ENCODE results near the gene NDUFAF5.
A peak's percentile ranks its signal among the peaks of the same experiment; 100 is the strongest.

NDUFAF5 gene

DNA sequence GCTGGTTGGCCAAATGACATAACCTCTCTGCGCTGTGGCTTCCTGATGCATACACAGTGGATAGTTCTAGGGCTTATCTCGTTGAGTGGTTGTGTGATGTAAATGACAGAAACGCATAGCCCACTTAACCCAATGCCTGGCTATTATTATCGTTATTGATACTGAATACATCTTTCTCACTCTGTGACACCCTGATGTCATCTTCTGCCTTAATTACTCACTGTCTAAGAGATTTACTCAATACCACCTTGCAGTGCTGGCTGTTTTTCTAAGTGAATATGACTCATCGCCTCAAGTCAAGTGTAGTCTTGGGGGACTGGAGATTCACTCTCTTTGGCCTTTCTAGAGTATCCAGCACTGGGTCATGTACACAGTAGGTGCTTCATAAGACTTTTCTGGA lies 73.6 kb downstream of the NDUFAF5 start:
- H3K27ac ChIP-seq (ENCODE audit: low read depth, low read length) = no peak overlapping the region
- no peak overlapping the region for H3K4me3 ChIP-seq (ENCODE audit: low read depth in 1 of 2, low read length in 2 of 2)
- no peaks in the 10 kb centered on the region for H3K36me3 ChIP-seq (ENCODE audit: insufficient read depth, low read length)
- no peak overlapping the region for H3K9ac ChIP-seq (ENCODE audit: low read length)
- H3K4me1 ChIP-seq (ENCODE audit: insufficient read depth, low read length) = peaks cover 6% of the 10 kb centered on the region
- H3K27me3 ChIP-seq (ENCODE audit: control insufficient read depth in 1 of 2, insufficient read depth in 2 of 2, low read length in 2 of 2) = no peaks in the 10 kb centered on the region
- H3K9me3 ChIP-seq (ENCODE audit: low read length) = no peaks in the 10 kb centered on the region

DNA sequence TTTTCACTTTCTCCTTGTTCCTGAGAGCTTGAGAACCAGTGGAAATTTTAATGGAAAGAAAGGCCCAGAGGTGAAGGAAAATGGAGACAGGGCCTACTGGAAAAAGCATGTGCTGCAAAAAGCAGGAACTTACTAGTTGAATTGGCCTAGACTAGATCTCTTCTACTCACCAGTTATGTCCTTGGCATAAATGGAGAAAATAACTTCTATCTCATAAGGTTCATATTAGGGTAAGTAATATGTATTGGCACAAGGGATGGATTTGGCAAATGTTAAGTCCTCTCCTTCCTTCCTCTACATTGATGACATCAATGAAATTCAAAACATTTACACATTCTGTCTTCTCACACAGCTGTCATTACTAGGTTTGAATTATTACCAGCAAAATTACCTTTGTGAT lies 74.0 kb downstream of the NDUFAF5 start:
- no peak overlapping the region for H3K4me3 ChIP-seq (ENCODE audit: low read depth in 1 of 2, low read length in 2 of 2)
- no peak overlapping the region for H3K9ac ChIP-seq (ENCODE audit: low read length)
- peaks cover 6% of the 10 kb centered on the region for H3K4me1 ChIP-seq (ENCODE audit: insufficient read depth, low read length)
- H3K9me3 ChIP-seq (ENCODE audit: low read length) = no peaks in the 10 kb centered on the region
- no peak overlapping the region for H3K27ac ChIP-seq (ENCODE audit: low read depth, low read length)
- no peaks in the 10 kb centered on the region for H3K36me3 ChIP-seq (ENCODE audit: insufficient read depth, low read length)
- H3K27me3 ChIP-seq (ENCODE audit: control insufficient read depth in 1 of 2, insufficient read depth in 2 of 2, low read length in 2 of 2) = no peaks in the 10 kb centered on the region

DNA sequence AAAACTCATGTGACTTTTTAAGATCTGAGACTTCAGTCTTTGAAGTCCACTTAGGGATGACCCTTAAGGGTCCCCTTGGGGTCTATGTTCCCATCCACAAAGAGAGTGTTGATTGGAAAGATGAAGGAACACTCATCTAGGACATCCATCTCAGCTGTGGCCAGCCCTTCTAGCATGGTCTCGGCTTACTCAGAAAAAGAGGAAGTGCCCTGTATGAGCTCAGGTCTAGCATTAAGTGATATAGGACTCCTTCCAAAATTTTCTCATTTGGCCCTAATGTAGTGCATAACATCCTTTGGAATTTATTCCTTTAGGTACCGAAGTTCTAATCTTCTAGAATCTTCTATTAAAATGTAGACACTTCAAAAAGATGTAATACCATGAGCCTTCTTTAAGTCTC lies 77.4 kb downstream of the NDUFAF5 start:
- Histone ChIP-seq H3K27me3 (ENCODE audit: control insufficient read depth in 1 of 2, insufficient read depth in 2 of 2, low read length in 2 of 2) (no peaks in the 10 kb centered on the region), H3K9ac (ENCODE audit: low read length) (no peak overlapping the region), H3K36me3 (ENCODE audit: insufficient read depth, low read length) (no peaks in the 10 kb centered on the region), H3K4me1 (ENCODE audit: insufficient read depth, low read length) (peaks cover 24% of the 10 kb centered on the region), H3K27ac (ENCODE audit: low read depth, low read length) (no peak overlapping the region), H3K4me3 (ENCODE audit: low read depth in 1 of 2, low read length in 2 of 2) (no peak overlapping the region), H3K9me3 (ENCODE audit: low read length) (no peaks in the 10 kb centered on the region)

DNA sequence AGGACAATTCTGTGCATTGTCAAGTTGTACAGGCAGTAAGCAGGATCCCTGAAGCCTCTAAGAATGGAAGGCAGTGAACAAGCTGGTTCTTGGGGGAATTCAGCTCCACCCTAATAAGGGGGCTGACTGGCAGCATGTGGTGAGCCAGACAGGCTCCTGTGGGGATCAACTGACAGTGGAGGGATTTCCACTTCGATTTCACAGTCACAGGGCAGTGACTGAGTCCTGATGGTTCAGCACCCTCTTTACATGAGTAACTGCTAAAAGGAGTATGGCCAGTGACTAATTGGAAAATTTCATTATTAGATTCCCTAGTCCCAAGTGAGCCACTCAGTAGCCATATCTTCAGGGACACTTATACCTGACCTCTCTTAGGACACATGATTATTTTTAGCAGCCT lies 78.4 kb downstream of the NDUFAF5 start:
- H3K36me3 ChIP-seq (ENCODE audit: insufficient read depth, low read length) = no peaks in the 10 kb centered on the region
- H3K4me3 ChIP-seq (ENCODE audit: low read depth in 1 of 2, low read length in 2 of 2) = no peak overlapping the region
- H3K27ac ChIP-seq (ENCODE audit: low read depth, low read length) = no peak overlapping the region
- H3K27me3 ChIP-seq (ENCODE audit: control insufficient read depth in 1 of 2, insufficient read depth in 2 of 2, low read length in 2 of 2) = no peaks in the 10 kb centered on the region
- H3K9me3 ChIP-seq (ENCODE audit: low read length) = no peaks in the 10 kb centered on the region
- no peak overlapping the region for H3K9ac ChIP-seq (ENCODE audit: low read length)
- H3K4me1 ChIP-seq (ENCODE audit: insufficient read depth, low read length) = peaks cover 18% of the 10 kb centered on the region

DNA sequence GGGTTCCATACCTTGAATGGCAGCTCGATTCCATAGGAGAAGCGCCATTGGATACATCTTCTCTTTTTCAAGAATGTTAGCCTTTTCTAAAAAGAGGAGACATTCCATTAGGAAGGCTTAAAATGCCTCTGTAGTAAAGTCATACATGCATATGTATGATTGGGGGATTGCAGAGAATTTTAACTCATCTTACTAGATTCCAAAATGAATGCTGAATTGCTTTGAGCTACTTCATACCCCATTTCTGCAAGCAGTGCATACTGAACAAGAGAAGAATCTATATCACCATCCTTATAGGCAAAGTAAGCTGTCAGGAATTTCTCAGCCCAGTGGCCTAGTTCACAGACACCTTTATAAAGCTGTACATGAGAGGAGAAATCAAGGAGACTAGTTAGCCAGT lies 80.3 kb downstream of the NDUFAF5 start:
- no peak overlapping the region for H3K9ac ChIP-seq (ENCODE audit: low read length)
- H3K4me3 ChIP-seq (ENCODE audit: low read depth in 1 of 2, low read length in 2 of 2) = no peak overlapping the region
- H3K36me3 ChIP-seq (ENCODE audit: insufficient read depth, low read length) = no peaks in the 10 kb centered on the region
- H3K4me1 ChIP-seq (ENCODE audit: insufficient read depth, low read length) = peaks cover 18% of the 10 kb centered on the region
- H3K27me3 ChIP-seq (ENCODE audit: control insufficient read depth in 1 of 2, insufficient read depth in 2 of 2, low read length in 2 of 2) = no peaks in the 10 kb centered on the region
- peak overlapping the region; percentile 27 for H3K27ac ChIP-seq (ENCODE audit: low read depth, low read length)
- no peaks in the 10 kb centered on the region for H3K9me3 ChIP-seq (ENCODE audit: low read length)

DNA sequence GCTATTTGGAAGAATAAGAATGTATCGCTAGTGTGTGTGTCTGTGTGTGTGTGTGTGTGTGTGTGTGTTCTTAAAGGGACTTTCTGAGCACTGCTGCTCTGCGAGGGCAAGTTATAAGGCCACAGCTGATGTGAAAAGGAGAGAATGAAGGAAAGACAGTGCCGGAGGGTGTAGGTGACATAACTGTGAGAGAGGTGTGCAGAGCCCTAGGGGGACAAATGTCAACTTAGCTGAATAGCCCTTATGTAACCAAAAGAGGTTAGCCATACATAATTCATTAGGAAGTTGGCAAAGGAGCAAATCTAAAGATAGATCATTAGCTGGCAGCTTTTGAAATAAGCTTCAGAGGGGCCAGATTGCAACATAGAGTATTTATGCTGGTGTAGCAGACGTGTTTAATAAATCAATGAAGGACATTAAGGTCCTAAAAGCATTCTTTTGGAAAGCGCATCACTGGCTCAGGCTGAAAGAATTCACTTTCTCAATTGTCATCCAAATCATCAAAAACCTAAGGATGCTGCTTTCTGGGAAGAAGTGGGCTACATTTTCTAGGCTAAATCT lies 81.0 kb downstream of the NDUFAF5 start:
- Histone ChIP-seq H3K9ac (ENCODE audit: low read length) (no peak overlapping the region), H3K27ac (ENCODE audit: low read depth, low read length) (peak overlapping the region; percentile 74), H3K36me3 (ENCODE audit: insufficient read depth, low read length) (no peaks in the 10 kb centered on the region), H3K9me3 (ENCODE audit: low read length) (no peaks in the 10 kb centered on the region), H3K4me1 (ENCODE audit: insufficient read depth, low read length) (peaks cover 18% of the 10 kb centered on the region), H3K4me3 (ENCODE audit: low read depth in 1 of 2, low read length in 2 of 2) (no peak overlapping the region), H3K27me3 (ENCODE audit: control insufficient read depth in 1 of 2, insufficient read depth in 2 of 2, low read length in 2 of 2) (no peaks in the 10 kb centered on the region)

DNA sequence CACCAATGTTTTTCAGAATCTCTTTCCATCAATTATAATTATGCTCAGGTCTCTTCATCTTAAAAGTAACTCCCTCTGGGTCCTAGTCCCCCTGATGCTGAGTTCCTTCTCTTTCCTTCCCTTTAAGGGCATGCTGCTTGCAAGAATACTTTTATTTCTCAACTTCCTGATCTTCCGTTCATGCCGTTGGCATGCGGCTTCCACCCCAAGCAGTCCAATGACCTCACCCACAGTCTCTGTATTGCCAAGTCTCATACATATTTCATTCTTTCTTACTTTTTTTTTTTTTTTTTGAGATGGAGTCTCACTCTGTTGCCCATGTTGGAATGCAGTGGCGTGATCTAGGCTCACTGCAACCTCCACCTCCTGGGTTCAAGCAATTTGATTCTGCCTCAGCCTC lies 83.5 kb downstream of the NDUFAF5 start:
- no peak overlapping the region for H3K27ac ChIP-seq (ENCODE audit: low read depth, low read length)
- no peak overlapping the region for H3K4me3 ChIP-seq (ENCODE audit: low read depth in 1 of 2, low read length in 2 of 2)
- no peak overlapping the region for H3K9ac ChIP-seq (ENCODE audit: low read length)
- H3K4me1 ChIP-seq (ENCODE audit: insufficient read depth, low read length) = peaks cover 18% of the 10 kb centered on the region
- H3K36me3 ChIP-seq (ENCODE audit: insufficient read depth, low read length) = no peaks in the 10 kb centered on the region
- H3K27me3 ChIP-seq (ENCODE audit: control insufficient read depth in 1 of 2, insufficient read depth in 2 of 2, low read length in 2 of 2) = no peaks in the 10 kb centered on the region
- no peaks in the 10 kb centered on the region for H3K9me3 ChIP-seq (ENCODE audit: low read length)

DNA sequence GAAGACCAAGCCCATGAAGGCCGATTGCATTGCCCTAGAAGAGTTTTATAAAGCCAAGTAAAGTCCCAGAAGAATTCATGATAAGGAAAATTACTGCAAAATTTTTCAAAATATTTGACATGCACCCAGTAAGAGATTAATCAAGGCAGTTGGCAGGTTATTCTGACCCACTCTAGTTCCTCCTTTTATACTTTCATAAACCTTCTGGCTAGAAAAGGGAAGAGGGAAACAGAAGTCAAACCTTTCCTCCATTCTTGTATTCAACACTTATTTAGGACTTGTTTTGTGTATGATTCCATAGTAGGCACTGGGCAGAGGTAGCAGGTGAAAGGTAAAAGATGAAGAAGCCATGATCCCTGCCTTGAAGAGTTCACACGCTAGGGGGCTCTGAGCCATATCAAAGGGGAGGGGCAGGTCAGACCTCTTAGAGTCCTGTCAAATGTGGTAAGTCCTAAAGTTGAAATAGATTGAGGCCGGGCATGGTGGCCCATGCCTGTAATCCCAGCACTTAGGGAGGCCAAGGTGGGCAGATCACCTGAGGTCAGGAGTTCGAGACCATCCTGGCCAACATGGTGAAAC lies 85.4 kb downstream of the NDUFAF5 start:
- Histone ChIP-seq H3K9me3 (ENCODE audit: low read length) (no peaks in the 10 kb centered on the region), H3K4me3 (ENCODE audit: low read depth in 1 of 2, low read length in 2 of 2) (no peak overlapping the region), H3K27ac (ENCODE audit: low read depth, low read length) (peak overlapping the region; percentile 37), H3K27me3 (ENCODE audit: control insufficient read depth in 1 of 2, insufficient read depth in 2 of 2, low read length in 2 of 2) (no peaks in the 10 kb centered on the region), H3K4me1 (ENCODE audit: insufficient read depth, low read length) (peaks cover 31% of the 10 kb centered on the region), H3K36me3 (ENCODE audit: insufficient read depth, low read length) (no peaks in the 10 kb centered on the region), H3K9ac (ENCODE audit: low read length) (no peak overlapping the region)
